HG03575 (cell line): ENCODE measurements around the gene MYH2.
"Not testable (repeated sequence)": the region's sequence is repeated elsewhere in the genome, so short reads cannot be mapped to it uniquely, and the experiment has no call there.

Experiments
- ATAC-seq: cut with Tn5 transposase; IDR thresholded peaks from one replicate; pipeline ENCODE4 v1.9.1; 2021; ENCODE audit not compliant: unreplicated experiment, insufficient number of reproducible peaks, low FRiP score; ENCODE audit errors: extremely low read depth

Gene MYH2

GRCh38 chr17:10549096-10549842, at the start of gene MYH2:
MYH2 (minus strand) TSS chr17:10549658; CDS start chr17:10547920, 1,738 bp downstream.
- ATAC-seq: no peak

GRCh38 chr17:10598621-10599020, 49.2 kb upstream of the MYH2 start:
- no peak for ATAC-seq

GRCh38 chr17:10589553-10590145, 40.2 kb upstream of the MYH2 start:
- no peak for ATAC-seq

- ATAC-seq: no peak
Measured at GRCh38 chr17:10585529-10585928, 36.1 kb upstream of the MYH2 start.

GRCh38 chr17:10583834-10584233, 34.4 kb upstream of the MYH2 start:
- ATAC-seq: no peak

GRCh38 chr17:10579270-10579669, 29.8 kb upstream of the MYH2 start:
- no peak for ATAC-seq

- ATAC-seq: no peak
Measured at GRCh38 chr17:10574324-10574723, 24.9 kb upstream of the MYH2 start.

GRCh38 chr17:10563991-10564660, 14.7 kb upstream of the MYH2 start:
- no peak for ATAC-seq

- no peak for ATAC-seq
Measured at GRCh38 chr17:10558049-10558448, 8.6 kb upstream of the MYH2 start.

- ATAC-seq: no peak
Measured at GRCh38 chr17:10557422-10557821, 8.0 kb upstream of the MYH2 start.

- ATAC-seq: no peak
Measured at GRCh38 chr17:10556301-10557005, 7.0 kb upstream of the MYH2 start.

GRCh38 chr17:10550014-10550413, 556 bp upstream of the MYH2 start:
- no peak for ATAC-seq

GRCh38 chr17:10547351-10547750, 2.1 kb downstream of the MYH2 start:
- no peak for ATAC-seq

GRCh38 chr17:10543486-10543885, 6.0 kb downstream of the MYH2 start:
- not testable (repeated sequence) for ATAC-seq

GRCh38 chr17:10541179-10541578, 8.3 kb downstream of the MYH2 start:
- ATAC-seq: not testable (repeated sequence)

GRCh38 chr17:10532026-10532425, 17.4 kb downstream of the MYH2 start:
- ATAC-seq: no peak

- no peak for ATAC-seq
Measured at GRCh38 chr17:10527419-10527818, 22.0 kb downstream of the MYH2 start.

GRCh38 chr17:10526517-10526916, 22.9 kb downstream of the MYH2 start:
- ATAC-seq: no peak

GRCh38 chr17:10523064-10523463, 26.4 kb downstream of the MYH2 start:
- ATAC-seq: no peak

GRCh38 chr17:10521949-10522348, 27.5 kb downstream of the MYH2 start:
- ATAC-seq: no peak
